HG02623 (cell line): ENCODE data around the gene INSR.
"Not testable (repeated sequence)": the region's sequence is repeated elsewhere in the genome, so short reads cannot be mapped to it uniquely, and the experiment has no call there.

Experiments used
- ATAC-seq: cut with Tn5 transposase; IDR thresholded peaks from one replicate; pipeline ENCODE4 v1.9.1; 2021; ENCODE audit warnings: moderate library complexity; ENCODE audit not compliant: unreplicated experiment

The INSR gene

GRCh38 chr19:7258840-7259395 lies 35.3 kb downstream of the INSR start:
- no peak for ATAC-seq

DNA sequence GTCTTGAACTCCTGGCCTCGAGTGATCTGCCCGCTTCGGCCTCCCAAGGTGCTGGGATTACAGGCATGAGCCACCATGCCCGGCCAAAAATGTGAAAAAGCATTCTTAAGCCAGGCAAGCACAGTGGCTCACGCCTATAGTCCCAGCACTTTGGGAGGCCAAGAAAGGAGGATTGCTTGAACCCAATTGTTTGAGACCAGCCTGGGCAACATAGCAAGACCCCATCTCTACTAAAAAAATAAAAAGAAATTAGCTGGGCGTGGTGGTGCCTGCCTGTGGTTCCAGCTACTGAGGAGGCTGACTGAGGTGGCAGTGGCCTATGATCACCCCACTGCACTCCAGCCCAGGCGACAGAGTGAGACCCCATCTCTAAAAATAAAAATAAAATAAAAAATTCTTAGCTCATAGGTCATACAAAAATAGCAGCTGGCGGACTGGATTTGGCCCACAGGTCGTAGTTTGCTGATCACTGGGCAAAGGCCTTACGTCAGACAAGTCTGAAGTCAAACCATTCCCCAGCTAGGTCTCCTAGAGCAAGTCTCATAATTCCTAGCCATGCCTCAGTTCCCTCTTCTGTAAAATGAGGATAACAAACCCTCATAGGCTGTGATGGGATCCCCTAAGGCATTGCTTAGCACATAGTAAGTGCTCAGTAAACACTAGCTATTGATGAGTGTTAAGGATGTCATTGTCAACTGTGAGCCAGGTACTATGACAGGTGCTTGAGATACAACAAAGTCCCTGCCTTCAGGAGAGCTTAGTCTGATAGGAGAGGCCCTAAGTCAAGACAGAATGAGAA lies 36.0 kb downstream of the INSR start:
- ATAC-seq, result no peak

GRCh38 chr19:7257148-7258040 lies 36.8 kb downstream of the INSR start:
- ATAC-seq, result no peak

DNA sequence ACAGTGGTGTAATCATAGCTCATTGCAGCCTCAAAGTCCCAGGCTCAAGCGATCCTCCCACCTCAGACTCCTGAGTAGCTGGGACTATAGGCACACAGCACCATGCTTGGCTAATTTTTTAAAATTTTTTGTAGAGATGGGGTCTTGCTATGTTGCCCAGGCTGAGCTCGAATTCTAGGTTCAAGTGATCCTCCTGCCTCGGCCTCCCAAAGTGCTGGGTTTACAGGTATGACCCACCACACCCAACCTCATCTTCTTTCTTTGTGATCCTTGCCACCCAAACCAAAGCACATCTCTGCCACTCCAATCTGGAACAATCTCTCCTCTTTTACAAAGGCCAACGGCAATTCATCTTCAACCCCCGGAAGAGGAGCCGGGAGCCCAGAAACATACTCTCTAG lies 38.6 kb downstream of the INSR start:
- ATAC-seq, result no peak

GRCh38 chr19:7255119-7255518 lies 39.1 kb downstream of the INSR start:
- no peak for ATAC-seq

DNA sequence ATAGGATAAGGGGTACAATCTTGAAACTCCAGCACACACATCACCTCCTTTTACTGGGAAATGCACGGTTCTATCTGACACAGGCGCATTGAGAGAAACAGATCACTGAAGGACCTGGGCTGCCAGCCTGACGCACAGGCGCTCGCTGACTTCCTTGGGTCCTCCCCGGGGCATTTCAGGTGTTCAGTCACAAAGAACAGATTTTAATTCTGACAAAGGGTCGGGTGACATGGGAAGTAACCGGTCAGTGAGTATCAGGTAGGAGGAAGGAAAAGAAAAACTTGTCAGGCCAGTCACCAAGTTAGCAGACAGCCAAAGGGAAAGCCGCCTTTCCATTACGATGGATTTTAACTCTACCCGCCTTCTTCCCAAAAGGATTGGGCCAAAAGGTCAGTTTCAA lies 39.6 kb downstream of the INSR start:
- no peak for ATAC-seq

DNA sequence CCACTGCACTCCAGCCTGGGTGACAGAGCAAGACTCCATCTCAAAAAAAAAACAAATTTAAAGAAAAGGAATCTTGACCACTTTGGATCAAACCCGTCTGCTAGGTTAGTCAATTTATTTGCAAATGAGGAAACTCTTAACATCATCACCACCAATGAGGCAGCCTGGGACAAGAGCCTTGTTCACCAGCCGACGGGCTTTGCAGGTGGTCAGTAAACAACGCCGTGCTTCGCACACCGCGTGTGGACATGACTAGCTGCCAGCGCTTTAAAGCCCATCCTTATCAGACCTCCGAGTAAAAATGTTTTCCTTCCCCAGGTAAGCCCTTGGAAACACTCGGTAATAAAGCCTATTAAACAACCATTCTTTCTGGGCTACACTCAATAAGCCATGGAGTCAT lies 41.9 kb downstream of the INSR start:
- no peak for ATAC-seq

- no peak for ATAC-seq
Observed at GRCh38 chr19:7251494-7251893, 42.7 kb downstream of the INSR start.

GRCh38 chr19:7250951-7251350 lies 43.3 kb downstream of the INSR start:
- ATAC-seq, result no peak

DNA sequence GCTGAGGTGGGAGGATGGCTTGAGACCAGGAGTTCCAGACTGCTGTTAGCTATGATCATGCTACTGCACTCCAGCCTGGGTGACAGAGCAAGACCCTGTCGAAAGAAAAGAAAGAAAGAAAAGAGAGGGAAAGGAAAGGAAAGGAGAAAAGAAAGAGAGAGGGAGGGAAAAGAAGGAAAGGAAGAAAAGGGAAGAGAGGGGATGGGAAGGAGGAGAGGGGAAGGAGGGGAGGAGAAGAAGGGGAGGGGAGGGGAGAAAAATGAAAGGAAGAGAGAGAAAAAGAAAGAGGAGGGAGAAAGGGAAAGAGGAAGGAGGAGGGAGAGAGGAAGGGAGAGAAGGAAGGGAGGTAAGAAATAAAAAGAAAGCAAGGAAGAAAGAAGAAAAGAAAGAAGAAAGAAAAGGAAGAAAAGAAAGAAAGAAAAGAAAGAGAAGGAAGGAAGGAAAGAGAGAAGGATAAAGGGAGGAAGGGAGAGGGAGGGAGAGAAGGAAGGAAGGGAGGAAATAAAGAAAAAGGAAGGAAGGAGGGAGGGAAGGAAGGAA lies 44.1 kb downstream of the INSR start:
- ATAC-seq, result no peak

DNA sequence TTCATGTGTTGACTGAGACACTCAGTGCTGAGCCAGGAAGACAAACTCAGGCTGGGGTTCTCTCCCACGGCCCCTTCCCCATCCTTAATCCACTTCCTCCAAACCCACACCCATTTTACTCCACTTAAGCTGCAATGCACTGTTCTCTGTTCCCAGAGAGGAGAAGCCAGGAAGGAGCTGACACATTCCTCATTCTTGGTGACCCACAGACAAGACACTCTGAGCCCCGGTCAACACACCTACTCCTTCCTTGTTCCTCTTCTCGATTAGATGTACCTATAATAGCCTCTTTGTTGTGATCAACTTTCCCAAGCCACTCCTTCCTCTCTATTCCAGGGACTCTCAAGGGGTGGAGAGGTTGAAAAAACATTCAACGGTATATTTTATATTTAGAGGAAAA lies 47.1 kb downstream of the INSR start:
- no peak for ATAC-seq

- no peak for ATAC-seq
Observed at GRCh38 chr19:7246601-7247000, 47.6 kb downstream of the INSR start.

- ATAC-seq, result no peak
Observed at GRCh38 chr19:7242601-7243258, 51.5 kb downstream of the INSR start.

DNA sequence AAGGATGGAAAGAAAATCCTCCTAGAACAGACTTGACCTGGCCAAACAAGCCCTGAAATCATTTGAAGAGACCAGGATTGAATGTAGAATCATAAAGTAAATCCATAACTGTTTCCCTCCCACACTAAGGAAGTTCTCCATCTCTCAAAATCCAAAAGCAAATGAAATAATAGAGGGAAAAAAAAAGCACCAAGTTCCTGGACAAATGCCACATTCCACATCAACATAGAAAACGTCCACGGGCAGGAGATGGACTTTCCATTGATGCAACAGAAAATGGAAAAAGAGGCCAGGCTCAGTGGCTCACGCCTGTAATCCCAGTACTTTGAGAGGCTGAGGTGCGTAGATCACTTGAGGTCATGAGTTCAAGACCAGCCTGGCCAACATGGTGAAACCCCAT lies 56.2 kb downstream of the INSR start:
- ATAC-seq, result no peak

DNA sequence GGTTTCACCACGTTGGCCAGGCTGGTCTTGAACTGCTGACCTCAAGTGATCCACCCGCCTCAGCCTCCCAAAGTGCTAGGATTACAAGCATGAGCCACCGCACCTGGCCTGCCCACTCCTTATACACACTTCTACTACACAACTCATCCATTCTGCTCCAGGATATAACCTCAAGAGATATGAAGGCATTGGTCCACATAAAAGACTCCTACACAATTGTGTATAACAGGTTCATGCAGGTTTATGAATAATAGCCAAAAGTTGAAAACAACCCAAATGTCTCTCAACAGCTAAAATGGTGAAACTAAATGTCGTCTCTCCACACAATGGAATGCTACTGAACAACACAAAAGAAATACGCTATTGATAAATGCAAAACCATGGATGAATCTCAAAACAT lies 58.1 kb downstream of the INSR start:
- ATAC-seq, result no peak

GRCh38 chr19:7230826-7231225 lies 63.4 kb downstream of the INSR start:
- no peak for ATAC-seq

DNA sequence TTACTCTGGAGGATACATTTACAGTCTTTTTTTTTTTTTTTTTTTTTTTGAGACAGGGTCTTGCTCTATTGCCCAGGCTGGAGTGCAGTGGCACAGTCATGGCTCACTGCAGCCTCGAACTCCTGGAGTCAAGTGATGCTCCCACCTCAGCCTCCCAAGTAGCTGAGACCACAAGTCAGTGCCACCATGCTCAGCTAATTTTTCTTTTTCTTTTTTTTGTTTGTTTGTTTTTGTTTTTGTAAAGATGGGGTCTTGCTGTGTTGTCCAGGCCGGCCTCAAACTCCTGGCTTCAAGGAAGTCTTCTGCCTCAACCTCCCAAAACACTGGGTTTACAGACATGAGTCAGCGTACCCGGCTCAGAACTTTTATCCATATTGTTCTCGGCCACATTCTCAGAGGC lies 64.5 kb downstream of the INSR start:
- ATAC-seq, result no peak

DNA sequence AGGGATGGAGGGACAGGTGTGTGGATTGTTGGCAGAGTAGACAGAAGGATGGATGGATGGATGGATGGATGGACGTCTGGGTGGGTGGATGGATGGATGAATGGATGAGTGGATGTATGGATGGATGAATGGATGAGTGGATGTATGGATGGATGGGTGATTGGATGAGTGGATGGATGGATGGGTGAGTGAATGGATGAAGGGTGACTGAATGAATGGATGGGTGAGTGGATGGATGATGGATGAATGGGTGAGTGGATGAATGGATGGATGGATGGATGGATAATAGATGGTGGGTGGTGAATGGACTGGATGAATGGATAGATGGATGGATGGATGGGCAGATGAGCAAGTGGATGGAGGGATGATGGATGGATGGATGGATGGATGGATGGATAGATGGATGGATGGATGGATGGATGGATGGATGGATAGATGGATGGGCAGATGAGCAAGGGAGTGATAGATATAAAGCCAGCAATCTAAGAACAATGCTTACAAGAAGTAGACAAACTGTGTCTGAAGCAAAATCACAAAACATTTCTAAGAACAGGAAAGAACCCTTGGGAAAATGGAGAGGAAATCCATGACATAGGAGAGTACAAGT lies 65.2 kb downstream of the INSR start:
- ATAC-seq, result no peak

DNA sequence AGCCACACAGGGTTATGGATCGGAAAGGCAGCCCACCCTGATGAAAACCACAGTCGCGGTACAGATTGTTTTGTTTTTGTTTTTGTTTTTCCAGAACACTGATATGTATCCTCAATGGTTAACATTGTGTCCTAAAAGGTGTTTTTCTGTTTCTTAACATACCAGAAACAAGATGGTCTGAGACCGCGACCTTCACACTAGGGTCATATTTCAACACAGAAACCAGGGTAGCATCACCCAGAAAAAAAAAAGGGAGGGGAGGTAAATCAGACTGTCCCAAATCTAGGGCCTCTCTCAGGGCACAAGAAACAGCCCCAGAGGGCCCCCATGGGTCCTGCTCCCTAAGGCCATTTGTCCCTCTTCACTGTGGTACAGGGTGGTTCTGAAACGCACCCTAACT lies 66.5 kb downstream of the INSR start:
- ATAC-seq, result no peak

GRCh38 chr19:7227149-7227548 lies 67.1 kb downstream of the INSR start:
- ATAC-seq, result not testable (repeated sequence)

- ATAC-seq, result no peak
Observed at GRCh38 chr19:7226739-7227138, 67.5 kb downstream of the INSR start.
